ENCODE results near the gene ARL14EPL. TPM values are rescaled to one million over a fixed set of nuclear protein-coding genes. Genes with fewer than 3 reads are reported as not detected.

ARL14EPL gene
- not detected for total RNA-seq

DNA sequence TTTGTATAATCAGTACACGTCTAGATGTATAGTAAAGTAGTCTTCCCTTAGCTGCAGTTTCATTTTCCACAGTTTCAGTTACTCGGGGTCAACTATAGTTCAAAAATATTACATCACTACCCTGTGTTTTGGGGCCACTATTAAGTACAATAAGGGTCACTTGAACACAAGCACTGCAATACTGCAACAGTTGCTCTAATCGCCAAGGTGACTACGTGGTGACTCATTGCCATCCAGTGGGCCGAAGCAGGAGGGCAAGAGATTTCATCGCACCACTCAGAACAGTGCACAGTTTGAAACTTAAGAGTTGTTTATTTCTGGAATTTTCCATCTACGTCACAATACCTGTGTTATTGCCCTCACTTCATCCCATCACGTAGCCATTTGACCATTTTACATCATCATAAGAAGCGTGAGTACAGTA, at the start of gene ARL14EPL:
Gene ARL14EPL, plus strand, starts transcription at position 379 of the 424 bp plus-strand sequence. CDS start 18,994 bp downstream, outside the sequence.
- CTCF ChIA-PET = no interaction called here
- POLR2A ChIA-PET = interaction anchor here (1.0 kb wide), 1 partner anchor 190 kb away, joined by 3 read pairs; the partner anchor contains the start of gene AP3S1

DNA sequence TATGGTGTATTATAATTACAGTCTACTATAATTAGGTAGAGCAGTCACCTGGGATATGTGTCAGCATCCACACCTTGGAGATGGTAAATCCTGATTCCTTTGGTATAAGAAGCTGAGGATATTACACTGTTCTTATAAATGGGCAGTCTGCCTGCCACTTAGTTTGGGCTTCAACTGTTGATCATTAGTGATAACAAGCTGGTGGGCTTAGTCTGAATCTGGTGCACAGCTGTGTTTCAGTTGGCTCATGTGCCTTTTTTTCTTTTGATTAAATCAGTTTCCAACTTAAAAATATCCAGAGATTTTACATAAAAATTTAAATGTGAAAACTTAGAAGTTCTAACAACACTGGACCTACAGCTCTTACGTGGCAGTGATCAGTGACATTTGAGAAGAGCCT, 48.8 kb upstream of the ARL14EPL start:
- ChIA-PET CTCF (no interaction called here), POLR2A (no interaction called here)

DNA sequence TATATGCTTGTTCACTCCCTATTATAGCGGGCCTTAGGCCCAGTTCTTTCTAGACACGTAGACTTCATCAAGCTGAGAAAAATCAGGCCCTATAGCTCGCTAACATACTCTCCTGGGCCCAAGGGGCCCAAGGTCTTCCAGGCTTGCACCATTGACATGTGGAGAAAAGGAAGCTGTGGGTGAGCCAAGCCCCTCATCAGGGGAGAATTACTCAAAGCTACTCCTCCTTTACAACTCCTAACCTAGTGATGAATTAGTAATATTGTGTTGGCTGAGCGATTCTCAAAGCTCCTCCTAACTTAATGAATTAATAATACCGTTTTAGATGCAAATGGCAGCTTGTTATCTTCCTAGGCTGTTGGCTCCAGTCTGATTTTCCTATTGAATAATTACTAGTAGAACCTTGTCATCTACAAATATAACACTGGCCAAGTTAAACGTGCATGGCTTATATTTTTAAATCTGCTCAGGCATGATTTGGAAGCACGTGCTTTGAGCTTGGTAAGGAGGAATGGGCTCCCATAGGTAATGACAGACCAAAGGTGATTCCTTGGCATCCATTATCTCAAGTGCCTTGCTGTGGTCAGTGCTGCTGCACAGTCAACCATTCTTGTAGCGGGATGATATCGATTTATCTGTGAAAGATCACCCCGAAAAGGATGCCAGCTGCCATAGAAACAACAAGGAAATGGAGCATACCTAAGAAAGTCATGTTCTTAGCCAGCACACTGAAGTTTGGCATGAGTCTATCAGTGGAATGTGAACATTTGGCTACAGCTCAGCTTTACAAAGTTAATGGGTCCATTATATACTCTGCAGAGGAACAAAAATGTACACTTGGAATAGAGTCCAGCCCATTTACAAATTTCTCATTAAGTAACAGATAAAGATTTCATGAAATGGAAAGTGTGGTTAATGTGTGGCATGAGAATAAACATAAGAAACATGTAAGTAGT, 46.2 kb upstream of the ARL14EPL start:
- POLR2A ChIA-PET = no interaction called here
- CTCF ChIA-PET = no interaction called here

DNA sequence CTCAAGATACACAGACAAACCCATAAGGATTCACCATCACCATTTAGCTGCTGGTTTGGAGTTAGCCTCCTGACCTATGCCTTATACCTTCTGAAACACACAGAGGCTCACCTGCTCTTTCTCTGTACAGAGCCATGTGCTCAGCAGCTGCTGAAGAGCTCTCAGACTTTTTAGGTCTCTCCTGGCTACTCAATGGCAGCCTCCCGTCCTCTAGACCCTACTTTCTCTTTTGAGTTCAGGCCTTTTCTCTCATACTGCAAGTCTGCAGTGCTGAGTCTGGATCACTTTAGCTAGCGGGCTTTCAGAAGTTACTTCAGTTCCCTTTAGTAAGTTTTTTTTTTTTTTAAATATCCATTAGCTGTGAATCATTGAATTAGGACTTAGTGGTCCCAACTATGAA, 44.3 kb upstream of the ARL14EPL start:
- ChIA-PET POLR2A (no interaction called here), CTCF (no interaction called here)

DNA sequence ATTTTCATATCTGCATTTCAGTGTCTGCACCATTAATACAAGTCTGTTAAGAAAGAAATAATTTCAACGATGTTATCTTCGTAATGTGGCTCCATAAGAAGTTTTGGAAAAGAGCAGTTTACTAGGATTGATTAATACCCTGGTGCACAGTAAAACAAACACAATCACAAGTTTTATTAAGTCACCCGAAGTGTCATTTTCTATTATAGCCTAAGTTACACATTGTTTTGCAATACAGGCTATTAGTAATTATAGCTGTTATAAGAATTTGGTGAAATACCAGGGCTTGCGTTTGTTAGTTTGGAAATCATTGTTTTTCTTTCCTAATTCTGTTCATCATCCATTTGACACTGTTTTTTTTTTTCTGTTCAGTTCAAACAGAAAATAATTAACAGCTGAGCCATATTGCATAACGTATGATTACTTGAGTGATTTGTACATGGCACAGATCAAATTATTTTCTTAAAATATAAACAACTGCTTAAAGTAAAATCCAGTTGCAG, 39.4 kb upstream of the ARL14EPL start:
- ChIA-PET POLR2A (no interaction called here), CTCF (no interaction called here)

DNA sequence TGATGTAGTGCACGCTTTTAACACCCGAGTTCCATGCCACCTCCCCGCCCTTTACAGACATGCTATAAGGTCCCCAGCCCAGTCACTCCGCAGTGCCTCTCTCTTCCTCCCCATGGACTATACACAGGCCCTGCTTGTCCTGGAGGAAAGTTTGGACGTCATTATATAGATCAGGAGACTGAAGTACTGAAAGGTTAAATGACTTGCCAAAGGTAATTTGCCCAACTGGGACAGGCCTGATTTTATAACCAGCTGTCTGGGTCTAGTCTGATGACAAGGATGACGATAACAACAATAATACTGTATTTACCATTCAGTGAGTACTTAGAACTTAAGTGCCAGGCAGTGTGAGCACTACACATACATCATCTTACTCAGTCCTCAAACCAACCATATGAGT, 36.9 kb upstream of the ARL14EPL start:
- CTCF ChIA-PET = no interaction called here

DNA sequence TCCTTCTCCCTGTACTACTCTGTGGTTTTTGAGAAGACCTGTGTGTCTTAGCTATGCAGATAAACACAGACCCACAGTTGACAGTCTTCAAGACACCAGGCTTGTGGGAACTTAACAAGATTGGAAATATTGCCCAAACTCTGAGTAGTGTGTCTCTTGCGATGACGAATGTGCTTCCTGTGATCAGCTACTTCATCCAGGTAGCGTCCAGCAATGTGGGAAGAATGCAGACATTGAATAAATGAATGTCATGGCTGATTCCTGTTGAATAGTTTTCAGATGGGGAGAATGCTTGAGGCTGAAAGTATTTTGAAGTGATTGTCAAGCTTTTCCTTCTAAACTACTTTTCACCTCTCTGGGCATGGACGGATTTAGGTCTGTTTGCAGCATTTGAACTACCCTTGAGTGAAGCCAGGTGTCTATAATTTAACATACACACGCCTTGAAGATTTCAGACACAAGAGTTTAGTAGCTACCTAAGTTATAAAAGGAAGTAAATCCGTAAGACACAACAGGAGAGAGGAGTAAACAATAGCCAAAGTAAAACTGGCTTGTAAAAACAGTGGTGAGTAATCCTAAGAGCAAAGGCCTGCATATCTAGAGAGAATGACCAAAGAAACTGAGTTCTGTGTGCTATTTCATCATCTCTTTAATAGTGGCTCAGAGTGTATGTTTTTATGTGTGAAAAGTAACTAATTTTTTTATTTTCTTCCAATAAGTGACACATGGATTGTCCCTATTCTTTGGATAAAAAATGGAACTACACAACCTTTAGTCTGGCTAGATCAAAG, 30.0 kb upstream of the ARL14EPL start:
- CTCF ChIA-PET = no interaction called here

More for the DNA sequence above, 36.9 kb upstream of the ARL14EPL start:
- POLR2A ChIA-PET = no interaction called here

DNA sequence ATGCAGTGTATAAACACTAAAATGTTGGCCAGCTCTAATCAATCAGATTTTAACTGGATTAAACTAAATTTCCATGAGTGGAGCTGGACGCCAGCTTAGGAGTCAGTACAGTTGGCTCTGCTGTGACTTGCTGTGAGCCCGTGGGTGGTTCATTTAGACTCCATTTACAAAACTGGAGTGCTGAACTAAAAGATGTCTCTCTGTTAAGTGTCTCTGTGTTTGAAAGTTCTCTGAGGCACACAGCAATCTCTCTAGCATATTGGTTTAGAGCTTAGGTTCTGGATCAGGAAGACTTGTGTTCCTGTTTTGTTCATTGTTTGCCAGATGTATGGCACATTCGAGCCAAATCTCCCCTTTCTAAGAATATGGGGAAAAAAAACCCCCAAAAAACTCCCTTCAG, 28.0 kb upstream of the ARL14EPL start:
- POLR2A ChIA-PET = no interaction called here
- CTCF ChIA-PET = no interaction called here

More for the DNA sequence above, 30.0 kb upstream of the ARL14EPL start:
- POLR2A ChIA-PET = no interaction called here

DNA sequence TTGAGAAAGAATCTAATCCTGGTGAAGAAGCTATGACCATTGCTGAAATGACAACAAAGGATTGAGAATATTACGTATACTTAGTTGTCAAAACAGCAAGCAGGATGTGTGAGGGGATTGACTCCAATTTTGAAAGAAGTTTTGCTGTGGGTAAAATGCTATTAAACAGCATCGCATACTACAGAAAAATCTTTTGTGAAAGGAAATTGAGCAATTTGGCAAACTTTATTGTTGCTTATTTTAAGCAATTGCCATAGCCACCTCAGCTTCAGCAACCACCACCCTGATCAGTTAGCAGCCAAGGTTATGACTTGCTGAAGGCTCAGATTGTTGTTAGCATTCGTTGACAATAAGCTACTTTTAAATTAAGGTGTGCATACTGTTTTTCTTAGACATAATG, 22.5 kb upstream of the ARL14EPL start:
- ChIA-PET POLR2A (no interaction called here), CTCF (no interaction called here)

DNA sequence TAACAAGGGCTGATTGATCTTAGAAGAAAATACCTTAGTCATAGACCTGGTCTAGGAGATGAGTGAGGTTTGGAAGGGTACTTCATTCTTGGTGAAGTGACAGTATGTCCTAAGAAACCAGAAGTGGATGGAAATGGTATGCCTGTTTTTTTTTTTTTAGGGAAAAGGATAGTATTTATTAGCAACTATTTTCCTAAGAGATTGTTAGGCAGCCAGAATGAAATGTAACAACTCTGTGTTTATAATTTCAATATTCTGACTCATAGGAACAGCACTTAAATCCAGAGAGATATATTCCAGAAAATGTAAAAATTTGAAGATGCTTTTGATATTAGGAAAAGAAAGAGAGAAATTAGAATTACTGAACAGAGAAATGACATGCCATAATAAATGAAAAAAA, 21.2 kb upstream of the ARL14EPL start:
- ChIA-PET CTCF (no interaction called here), POLR2A (no interaction called here)

DNA sequence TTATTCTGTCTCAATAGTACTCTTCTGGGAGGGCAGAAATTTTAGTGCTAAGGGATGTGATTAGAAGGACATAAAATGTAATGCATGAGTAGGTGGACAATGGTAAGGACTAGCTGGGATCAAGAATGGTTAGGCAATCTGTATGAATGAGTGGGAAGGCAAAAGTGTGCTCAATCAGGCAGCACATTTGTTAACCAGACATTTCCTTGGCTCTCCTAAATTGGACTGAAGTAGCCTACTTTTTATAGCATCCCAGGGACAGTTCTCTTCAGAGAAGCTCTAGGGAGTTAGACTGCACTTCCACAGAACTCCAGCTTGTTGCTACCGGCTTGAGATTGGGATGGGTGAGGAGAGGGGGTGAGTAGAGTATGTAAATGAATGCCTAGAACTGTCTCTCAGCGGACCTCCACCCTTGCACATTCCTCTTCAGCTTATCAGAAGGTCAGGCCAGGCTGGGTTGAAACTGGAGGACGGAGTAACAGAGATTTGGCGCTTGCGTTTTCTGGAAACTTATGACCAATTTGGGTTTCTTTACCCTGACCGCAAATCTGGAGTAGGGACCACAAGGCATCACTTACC, 19.0 kb upstream of the ARL14EPL start:
- ChIA-PET POLR2A (no interaction called here), CTCF (no interaction called here)

DNA sequence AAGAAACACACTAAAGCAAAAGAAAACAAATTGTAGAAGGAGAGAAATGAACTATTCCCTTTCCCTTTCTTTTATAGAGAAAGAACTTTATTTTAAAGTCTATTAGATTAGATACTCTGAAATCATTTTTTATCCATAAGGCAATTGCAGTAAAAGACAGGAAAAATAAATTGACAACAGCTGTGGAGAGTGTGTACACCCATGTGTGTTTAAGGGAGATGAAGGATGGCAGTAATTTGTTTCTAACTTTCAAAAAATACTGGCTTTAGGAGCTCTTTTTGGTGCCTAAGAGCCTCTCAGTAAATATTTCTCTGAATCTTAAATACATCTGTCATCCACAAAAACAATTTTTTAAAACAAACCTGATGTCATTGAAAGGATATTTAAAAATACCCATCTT, 18.3 kb upstream of the ARL14EPL start:
- CTCF ChIA-PET = no interaction called here
- POLR2A ChIA-PET = no interaction called here

DNA sequence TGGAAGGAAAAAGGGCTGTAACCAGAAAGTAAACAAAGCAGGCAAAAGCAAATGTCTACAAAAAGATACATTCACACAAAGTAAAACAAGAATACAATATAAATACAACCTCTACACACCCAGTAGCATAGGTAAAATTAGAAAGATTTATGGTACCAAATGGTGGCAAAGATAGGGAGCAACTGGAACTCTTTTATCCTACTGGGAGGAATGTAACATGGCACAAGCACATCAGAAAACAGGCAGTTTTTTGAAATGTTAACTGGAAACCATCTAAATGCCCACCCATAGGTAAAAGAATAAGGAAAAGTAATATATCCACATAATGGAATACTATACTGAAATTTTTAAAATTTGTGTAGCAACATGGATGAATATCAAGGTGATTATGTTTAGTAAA, 8.7 kb upstream of the ARL14EPL start:
- ChIA-PET CTCF (no interaction called here), POLR2A (no interaction called here)

DNA sequence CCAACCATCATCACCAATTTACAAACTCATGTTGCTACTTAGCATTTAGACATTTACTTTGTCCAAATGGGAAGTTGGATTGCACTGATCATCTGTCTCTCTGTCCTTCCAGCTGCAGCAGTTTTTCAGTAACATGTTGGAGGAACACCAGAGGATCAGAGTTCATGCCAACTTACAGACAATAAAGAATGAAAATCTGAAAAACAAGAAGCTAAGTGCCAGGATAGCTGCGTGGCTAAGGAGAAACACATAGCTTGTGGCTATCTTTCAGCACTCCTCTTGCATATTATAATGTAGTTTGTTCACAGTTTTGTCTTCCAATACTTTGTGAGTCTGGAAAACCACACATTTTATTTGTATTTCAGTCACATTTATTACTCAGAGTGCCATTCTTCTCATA, 6.4 kb upstream of the ARL14EPL start:
- ChIA-PET POLR2A (no interaction called here), CTCF (no interaction called here)

DNA sequence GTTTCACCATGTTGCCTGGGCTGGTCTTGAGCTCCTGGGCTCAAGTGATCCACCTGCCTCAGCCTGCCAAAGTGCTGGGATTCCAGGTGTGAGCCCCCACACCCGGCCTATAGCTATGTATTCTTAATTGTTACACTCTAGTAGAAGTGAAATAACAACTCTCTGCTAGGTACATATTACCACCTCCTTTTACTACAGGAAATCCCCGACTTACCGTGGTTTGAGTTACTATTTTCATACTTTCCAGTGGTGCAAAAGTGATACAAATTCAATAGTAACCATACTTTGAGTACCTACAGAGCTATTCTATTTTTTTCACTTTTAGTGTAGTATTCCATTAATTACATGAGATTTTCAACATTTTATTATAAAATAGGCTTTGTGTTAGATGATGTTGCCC, 719 bp downstream of the ARL14EPL start:
- POLR2A ChIA-PET = no interaction called here
- CTCF ChIA-PET = no interaction called here

DNA sequence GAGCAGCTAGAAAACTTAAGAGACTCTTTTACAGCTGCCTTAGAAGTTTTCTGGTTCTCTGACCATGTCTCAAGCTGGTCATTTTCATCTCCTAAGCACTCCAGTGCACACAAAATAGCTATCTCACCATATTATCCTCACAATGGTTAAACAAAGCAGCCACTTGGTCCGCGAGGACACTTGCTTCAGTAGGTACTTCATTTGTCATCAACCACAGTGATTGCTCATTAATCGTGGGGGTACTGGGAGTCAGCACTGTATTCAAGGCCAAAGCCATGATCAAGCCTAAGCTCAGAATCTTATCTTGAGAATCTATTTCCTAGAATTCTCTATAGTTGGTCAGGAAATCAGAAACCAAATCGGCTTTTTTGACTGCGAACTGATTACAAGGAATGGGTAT, 2.9 kb downstream of the ARL14EPL start:
- ChIA-PET CTCF (no interaction called here), POLR2A (no interaction called here)

DNA sequence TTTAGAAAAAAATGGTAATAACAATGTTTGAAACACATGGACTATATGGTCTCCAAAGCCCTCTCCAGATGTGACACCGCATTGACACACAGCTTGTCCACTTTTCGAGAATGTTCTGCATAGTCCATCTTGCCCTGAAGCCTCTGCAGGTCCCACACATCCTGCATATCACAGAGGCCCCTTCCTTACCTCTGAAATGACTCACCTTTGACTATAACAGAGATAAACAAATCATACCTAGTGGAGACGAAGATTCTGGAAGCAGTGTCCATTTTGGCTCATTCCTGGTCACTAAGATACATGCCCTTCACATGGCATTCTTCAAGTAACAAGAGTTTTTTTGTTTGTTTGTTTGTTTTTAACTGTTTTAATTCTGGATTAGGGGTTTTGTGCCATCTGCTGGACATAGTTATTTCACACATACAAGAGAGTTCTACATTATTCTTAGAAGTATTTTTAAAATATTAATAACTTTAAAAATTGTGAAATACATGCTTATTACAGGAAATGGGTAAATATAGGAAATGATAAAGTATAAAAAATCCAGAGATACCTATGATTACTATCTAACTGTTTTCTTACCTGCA, 5.1 kb downstream of the ARL14EPL start:
- ChIA-PET CTCF (no interaction called here), POLR2A (no interaction called here)

DNA sequence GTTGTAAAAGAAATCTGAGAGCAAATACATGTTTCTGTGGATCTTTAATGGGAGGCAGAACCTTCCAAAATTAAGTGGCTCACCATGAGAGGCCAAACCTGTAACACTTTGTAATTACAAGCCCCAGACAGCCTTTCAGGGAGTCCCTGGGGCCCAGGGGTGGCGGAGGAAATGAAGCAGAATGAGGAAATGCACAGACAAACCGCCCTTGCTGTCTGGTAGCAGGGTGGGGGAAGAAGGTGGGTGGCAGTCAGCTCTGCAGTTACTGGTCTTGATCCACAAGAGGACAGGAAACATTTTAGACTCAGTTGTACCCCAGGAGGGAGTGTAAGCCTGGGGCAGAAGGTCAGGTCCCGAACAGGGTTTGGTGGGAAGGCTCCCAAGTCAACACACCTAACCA, 6.5 kb downstream of the ARL14EPL start:
- ChIA-PET CTCF (no interaction called here), POLR2A (no interaction called here)

DNA sequence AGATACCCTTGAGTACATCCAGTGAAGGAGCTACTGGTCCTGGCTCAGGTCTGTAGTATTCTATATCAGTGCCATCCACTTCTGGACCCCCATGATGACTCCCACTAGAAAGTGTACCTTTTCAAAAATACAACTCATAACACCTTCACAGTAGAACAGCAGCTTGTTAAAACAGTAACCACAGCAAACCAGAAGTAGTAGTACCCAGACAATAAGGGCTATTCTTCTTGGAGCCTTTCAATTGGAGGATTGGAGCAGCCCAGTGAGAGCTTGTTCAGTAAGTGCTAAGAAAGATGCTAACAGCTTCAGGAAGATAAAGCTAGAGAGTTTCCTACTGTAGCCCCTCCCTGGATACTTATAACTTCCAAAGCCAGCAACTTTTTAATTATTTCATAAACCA, 10.1 kb downstream of the ARL14EPL start:
- POLR2A ChIA-PET = no interaction called here

DNA sequence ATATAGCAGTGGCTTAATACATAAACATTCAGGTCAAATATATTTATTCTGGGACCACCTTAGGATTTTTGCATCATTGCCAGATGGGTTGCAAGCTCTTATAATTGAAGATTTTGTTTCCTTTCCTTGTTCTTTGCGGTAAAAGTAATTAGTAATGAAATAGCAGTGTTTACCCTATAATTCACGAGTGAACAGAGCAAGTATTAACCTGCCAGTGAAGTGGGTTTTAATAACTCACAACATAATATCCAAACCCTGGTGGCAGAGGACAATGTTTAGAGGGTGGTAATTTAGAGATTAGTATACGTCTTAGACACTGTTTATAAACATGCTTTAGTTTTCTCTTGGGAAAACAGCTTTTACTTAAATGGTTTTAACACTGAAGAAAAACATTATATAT, 11.8 kb downstream of the ARL14EPL start:
- CTCF ChIA-PET = no interaction called here

More for the DNA sequence above, 10.1 kb downstream of the ARL14EPL start:
- CTCF ChIA-PET = no interaction called here

More for the DNA sequence above, 11.8 kb downstream of the ARL14EPL start:
- POLR2A ChIA-PET = no interaction called here

Measured in activated CD8-positive, alpha-beta memory T cell treated with anti-CD3 and anti-CD28 coated beads for 36 hours (primary cell).